ENCODE results near the gene GGCX.

DNA sequence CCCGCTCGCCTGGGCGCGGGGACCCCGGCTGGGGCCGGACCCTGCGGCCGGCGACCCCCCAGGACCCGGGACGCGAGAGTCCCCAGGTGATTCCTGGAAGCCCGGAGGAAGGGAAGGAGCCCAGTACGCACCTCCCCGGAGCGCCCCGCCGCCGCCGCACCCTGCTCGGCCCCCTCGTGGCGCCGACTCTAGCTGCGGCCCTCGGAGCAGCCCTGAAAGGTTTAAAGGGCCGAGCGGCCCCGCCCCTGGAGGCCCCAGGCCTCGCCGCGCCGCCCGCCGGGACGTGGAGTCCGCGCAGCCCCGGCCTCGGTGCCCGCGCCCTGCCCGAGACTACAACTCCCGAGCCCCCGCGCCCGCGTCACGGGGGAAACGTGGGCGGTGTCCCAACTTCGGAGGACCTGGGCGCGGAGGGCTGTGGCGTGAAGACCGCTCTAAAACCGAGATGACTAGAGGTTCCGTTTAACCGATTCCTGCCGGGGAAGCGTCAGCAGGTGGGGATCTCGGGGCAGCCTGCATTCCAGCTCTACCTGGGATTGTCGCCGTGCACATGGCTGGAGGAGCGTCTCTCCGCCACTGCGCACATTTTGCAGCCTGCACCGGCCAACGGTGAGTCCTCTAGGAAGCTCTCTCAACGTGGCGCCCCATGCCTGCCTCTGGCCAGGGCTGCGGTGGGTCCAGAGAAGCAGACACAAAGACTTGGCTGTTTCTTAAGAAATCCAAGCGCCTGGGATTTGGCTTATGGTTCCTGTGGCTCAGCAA is 41.4 kb upstream of the GGCX start, which contains the start of gene TMEM150A:
- TF ChIP-seq GABPA (IDR thresholded peaks at IDR 0.05; ENCODE audit: low read depth) (no peak), CTCF (IDR thresholded peaks at IDR 0.05; ENCODE audit: insufficient read depth, low read length) (no peak)

Data from HL-60 (cell line).